ENCODE measurements around the gene MYO15A. TPM values are rescaled to one million over a fixed set of nuclear protein-coding genes. Genes with fewer than 3 reads are reported as not detected.
A peak's percentile ranks its signal among the peaks of the same experiment; 100 is the strongest.

Gene MYO15A
- total RNA-seq, 1 experiment from 2014 or later, result not detected

DNA sequence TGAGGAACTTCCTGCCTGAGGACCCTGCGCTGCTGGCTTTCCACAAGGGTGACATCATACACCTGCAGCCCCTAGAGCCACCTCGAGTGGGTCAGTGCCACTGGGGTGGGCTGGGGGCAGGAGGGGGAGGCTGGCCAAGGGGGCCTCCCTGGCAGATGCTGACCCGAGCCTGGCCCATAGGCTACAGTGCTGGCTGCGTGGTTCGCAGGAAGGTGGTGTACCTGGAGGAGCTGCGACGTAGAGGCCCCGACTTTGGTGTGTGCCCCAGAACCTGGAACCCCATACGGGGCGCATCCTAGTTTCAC lies 48.4 kb downstream of the MYO15A start:
- no peak for DNase-seq (ENCODE audit: low read depth)

DNA sequence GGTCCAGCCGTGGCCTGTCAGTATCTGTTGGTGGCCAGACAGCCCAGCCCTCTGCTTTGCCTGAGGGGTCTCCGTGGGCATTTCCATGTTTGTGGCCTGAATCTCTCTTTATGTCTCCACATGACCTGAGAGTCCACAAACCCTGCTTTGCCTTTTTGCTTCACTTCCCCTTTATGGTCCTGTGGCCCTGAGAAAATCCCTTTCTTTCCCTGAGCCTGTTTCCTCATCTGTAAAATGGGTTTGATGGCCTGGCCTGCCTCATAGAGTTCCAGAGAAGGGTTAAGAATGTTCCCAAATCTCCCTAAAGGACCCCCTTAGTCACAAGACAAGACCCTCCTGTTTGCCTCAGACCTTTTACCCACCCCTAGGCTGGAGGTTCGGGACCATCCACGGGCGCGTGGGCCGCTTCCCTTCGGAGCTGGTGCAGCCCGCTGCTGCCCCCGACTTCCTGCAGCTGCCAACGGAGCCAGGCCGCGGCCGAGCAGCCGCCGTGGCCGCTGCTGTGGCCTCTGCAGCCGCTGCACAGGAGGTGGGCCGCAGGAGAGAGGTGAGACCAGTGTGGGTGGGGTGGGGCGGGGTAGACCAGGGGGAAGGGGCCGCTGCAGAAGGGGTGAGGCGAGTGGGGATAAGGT lies 48.9 kb downstream of the MYO15A start:
- DNase-seq (ENCODE audit: low read depth), result no peak

DNA sequence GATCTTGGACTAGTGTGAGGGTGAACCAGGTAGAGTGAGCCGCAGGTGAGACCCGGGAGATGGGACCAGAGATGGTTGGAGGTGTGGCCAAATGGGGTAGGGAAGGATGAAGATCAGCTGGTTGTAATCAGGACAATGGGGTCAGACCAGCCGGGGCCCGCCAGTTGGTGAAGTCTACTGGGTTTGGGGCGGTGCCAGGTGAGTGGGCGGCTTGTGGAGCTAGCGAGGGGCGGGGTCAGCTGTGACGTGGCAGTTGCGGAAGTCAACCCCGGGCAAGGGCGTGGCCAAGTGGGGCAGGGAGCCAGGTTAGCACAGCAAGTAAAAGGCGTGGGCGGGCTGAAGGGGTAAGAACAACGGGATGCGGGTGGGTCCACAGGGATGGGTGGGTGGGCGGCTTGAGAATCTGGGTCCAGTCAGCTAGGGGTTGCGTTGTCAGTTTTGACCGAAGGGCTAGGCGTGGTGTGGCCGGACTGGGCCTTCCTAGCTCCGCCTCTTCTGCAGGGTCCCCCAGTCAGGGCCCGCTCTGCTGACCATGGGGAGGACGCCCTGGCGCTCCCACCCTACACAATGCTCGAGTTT lies 49.6 kb downstream of the MYO15A start:
- DNase-seq (ENCODE audit: low read depth), result peak; percentile 42

DNA sequence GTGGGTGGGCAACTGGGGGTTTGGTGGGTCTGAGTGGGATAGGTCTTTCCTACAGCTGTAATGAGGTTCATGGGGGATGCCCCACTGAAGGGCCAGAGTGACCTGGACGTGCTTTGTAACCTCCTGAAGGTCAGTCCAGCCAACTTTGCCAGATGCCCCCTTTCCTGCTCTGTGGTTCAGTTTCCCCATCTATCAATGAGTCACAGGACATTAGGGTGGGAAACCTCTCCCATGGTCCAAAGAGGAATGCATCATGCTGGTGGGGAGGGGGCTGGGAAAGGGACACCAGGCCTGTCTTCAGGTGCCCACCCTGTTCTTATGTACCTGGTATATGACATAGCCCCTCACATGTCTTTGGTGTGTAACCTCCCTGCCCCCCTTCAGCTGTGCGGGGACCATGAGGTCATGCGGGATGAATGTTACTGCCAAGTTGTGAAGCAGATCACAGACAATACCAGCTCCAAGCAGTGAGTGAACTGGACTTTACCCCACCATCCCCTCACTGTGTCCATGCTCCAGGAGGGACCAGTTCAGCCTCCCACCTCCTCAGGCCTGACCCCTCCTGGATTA lies 51.1 kb downstream of the MYO15A start:
- DNase-seq (ENCODE audit: low read depth), result peak; percentile 42

DNA sequence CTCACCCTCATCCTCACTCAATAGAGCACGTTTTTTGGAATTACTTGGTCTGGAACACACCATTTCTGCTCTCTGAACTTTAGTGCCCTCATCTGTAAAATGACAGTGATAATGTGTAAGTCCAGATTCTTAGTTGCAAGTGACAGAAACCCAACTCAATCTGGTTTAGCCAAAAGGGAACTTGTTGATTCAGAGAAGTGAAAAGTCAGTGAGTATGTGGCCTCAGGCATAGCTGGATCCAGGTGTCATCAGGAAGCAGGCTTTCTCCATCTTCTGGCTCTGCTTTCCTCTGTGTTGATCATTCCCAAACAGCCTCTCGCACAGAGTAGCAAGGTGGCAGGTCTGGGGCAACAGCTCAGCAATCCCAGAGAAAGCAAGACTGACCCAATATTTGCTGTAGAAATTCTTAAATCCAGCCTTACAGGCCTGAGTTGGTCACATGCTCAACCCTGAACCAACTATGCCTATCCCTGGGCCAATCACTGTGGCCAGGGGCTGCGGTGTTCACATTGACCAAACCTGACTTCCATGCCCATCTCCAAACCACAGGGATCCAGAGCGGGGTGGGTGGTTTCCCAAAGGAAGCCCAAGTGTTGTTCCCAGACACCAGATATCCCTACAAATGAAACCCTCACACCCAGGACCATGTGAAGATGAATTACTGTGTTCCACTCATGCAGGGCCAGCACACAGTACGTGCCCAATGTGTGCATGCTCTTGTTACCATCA lies 51.7 kb downstream of the MYO15A start:
- DNase-seq (ENCODE audit: low read depth), result no peak

DNA sequence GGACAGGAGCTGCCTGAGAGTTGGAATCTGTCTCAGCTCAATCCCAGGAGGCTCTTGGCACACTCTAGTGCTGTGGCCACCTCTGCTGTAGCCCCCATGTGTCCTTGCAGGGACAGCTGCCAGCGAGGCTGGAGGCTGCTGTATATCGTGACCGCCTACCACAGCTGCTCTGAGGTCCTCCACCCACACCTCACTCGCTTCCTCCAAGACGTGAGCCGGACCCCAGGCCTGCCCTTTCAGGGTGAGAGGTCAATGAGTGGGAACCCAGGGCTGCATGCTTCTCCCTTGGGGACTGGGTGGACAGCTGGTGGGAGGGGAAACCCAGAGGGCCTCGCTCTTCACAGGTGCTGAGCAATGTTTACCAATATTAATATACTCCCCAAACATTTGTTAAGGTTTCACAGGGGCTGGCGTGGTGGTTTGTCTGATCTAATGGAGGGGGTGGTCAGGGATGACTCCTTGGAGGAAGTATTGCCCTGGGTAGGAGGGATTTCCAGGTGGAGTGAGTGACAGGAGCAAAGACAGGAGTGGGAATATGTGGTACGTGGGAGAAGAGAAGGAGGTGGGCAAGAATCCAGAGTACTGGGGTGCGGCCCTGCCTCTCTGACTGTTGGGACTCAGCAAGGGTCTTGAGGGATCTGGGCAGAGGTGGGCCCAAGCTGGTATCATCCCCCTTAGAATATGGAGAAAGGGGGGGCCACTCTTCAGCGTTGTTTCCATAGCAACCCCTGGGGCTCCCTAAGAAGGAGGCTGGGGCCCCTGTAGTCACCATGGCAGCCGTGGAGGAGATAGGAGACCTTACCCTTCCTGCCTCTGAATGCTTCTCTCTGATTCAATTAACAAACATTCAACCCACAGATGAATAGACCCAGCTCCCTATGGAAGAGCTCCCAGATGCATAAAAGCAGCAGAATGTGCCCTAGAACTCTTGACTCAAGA lies 52.9 kb downstream of the MYO15A start:
- DNase-seq (ENCODE audit: low read depth), result peak; percentile 58

DNA sequence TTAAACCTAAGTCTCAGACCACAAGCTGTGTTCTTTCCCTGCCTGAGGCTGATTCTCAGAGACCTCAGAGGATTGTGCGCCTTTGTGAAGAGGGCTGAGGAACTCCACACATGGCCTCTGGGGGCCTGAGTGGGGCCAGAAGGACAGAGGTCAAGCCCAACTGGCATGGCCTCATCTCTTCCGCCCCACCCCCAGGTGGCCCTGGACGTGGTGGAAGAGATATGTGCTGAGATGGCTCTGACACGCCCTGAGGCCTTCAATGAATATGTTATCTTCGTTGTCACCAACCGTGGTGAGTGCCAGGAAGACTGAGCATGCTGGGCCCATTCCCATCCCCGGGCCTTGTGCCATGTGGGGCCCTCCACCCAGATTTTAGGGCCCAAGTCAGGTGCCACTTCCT lies 55.0 kb downstream of the MYO15A start:
- no peak for DNase-seq (ENCODE audit: low read depth)

DNA sequence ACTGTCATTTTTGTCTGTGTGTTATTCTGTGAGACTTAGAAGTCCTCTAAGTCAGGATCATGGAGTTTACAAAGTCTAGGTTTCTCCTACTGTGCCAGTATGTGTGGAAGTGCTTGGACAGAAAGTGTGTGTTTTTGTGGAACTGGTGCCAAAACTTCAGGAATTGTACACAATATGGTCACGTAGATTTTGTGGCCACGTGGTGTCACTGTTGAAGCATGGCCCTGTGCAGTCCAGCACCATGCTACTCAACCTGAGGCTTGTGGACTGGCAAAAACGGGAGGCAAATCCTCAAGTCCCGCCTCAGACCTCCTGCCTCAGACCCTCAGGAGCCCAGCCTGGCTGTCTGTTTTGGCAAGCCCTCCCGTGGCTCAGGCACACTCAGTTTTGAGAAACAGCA lies 58.3 kb downstream of the MYO15A start:
- DNase-seq (ENCODE audit: low read depth), result no peak

DNA sequence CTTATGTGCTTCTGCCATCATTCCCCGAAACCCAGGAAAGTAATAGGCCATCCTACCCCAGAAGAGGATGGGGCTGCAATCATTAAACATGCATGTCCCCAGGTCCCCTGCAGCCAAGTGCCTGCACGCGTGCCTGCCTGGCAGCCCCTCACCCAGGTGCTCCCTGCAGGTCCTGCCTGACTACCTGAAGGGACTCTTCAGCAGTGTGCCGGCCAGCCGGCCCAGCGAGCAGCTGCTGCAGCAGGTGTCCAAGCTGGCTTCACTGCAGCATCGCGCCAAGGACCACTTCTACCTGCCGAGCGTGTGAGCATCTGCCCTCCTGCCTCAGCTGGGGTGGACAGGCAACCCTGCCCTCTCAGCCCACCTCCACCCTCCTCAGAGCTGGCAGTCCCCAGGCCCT lies 58.9 kb downstream of the MYO15A start:
- no peak for DNase-seq (ENCODE audit: low read depth)

DNA sequence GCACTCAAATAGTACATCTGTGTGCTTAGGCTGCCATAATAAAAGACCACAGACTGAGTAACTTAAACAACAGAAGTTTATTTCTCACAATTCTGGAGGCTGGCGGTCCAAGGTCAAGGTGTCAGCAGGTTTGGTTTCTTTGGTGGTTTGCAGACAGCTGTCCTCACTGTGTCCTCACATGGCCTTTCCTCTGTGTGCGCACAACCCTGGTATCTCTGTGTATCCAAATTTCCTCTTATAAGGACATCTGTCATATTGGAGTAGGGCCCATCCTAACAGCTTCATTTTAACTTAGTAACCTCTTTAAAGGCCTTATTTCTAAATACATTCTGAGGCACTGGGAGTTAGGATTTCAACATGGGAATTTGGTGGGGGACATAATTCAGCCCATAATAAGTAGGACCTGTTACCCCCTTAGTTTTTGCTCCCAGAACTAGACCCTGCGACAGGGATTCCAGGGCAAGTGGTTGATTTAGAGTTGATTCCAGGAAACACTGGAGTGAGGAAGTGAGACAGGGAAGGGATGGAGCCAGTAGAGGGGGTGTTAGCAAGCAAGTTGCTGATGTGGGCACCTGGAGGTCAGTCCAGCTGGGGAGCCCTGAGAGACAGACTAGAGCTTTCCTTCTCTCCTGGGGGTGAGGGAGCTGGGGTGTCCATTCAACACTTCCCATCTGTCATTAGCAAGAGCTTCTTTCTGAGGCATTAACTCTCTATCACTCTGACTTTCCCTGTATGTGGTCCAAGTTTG lies 64.1 kb downstream of the MYO15A start:
- peak; percentile 61 for DNase-seq (ENCODE audit: low read depth)

DNA sequence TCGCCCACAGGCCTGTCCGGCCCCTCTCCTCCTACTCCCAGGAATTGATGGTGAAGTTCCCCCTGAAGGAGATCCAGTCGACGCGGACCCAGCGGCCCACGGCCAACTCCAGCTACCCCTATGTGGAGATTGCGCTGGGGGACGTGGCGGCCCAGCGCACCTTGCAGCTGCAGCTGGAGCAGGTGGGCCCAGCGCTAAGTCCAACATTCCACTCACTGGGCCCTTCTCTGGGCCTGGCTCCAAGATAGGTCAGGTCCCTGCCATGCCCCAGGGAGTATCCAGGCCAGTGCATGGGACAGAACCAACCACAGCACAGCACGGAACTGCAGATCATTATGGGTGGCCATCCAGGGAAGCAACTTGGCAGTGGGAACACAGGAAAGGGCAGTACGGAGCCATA lies 65.2 kb downstream of the MYO15A start:
- DNase-seq (ENCODE audit: low read depth), result no peak

DNA sequence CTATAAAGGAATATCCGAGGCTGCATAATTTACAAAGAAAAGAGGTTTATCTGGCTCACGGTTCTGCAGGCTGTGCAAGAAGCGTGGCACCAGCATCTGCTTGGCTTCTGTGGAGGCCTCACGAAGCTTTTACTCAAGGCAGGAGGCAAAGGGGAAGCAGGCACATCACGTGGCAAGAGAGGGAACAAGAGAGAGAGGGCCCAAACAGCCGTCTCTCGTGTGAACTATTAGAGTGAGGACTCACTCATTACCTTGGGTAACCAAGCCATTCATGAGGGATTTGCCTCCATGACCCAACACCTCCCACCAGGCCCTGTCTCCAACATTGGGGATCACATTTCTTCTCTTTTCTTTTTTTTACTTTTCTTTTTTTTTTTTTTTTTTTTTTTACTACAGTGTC lies 67.6 kb downstream of the MYO15A start:
- no peak for DNase-seq (ENCODE audit: low read depth)

DNA sequence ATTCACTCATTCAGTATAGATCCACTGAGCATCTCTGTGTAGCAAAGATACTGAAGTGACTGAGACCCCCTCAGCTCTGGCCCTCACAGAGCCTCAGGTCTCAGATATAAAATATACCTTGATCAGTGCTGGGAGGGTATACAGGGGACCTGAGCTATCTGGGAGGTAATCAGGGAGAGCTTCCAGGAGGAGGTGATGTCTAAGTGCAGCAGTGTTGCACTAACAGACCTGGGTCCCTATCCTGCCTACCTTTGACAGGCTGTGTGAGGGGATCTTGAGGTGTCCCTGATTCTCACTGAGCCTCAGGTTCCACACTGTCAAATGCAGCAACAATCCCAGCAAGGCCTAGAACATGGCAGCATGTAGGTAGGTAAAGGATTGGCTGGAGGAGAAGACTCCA lies 68.6 kb downstream of the MYO15A start:
- DNase-seq (ENCODE audit: low read depth), result no peak

DNA sequence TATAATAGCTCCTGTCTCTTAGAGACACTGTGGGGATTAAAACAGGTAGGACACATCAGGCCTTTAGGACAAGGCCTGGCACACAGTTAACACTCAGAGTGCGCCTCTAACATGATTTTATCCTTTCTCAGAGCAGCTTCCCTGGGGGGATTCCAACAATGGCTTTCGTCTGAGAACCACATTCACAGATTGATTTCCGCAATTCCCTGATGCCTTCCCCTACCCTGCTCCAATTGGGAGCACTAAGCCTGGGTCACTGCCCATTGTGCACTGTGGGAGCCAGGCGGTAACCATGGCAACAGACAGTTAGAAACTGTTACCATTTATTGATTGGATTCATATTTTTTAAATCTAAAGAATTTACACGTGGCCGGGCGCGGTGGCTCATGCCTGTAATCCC lies 69.2 kb downstream of the MYO15A start:
- DNase-seq (ENCODE audit: low read depth), result no peak

DNA sequence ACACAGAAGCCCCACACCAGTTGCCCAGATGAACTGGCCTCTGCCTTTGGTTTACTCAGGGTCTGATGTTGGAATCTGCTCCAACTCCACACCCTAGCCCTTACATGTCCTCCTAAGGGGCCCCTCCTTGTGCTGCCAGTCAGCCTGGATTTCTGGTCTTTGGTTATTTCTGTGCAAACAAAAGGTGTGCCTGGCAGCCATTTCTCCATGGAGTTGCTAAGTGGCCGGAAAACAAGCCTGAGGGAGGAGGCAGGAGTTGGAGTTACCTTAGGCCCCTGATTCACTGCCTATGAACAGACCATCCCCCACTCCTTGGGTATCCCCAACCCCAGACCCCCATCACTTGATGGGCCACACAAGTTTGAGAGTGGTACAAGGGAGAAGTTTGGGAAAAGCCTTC lies 70.6 kb downstream of the MYO15A start:
- DNase-seq (ENCODE audit: low read depth), result no peak

DNA sequence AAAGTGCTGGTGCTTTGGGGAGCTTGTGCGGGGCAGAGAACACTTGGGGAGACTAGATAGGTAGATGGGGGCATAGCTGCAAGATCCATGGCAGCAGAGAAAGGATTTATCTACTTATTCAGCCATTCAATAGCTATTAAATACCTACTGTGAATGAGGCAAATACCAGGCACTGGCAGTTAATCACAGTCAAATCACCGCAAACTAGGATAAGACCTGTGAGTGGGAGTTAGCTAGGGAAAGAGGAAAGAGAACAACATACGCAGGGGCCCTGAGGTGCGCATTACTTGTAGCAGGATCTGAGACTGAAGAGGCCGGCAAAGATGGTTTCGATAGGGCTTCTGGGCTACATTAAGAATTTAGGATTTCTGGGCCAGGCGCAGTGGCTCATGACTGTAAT lies 71.2 kb downstream of the MYO15A start:
- DNase-seq (ENCODE audit: low read depth), result no peak

DNA sequence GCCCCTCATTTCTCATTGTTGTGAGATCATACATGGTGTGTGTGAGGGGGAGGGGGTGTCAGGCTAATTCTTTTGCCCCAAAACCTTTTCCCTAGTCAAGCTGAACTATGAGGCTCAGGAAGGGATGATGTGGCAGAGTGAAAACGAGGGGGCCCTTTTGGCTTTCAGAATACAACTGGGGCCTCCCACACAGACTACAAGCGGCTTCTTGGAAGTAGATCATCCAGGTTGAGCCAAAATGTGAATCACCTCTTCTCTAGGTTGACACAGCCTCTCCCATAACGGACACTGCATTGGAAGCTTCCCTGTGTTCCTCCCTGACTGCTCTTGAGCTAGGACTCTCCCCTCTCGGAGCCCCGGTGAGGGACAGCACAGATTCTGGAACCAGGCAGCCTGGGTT lies 72.8 kb downstream of the MYO15A start:
- DNase-seq (ENCODE audit: low read depth), result no peak

DNA sequence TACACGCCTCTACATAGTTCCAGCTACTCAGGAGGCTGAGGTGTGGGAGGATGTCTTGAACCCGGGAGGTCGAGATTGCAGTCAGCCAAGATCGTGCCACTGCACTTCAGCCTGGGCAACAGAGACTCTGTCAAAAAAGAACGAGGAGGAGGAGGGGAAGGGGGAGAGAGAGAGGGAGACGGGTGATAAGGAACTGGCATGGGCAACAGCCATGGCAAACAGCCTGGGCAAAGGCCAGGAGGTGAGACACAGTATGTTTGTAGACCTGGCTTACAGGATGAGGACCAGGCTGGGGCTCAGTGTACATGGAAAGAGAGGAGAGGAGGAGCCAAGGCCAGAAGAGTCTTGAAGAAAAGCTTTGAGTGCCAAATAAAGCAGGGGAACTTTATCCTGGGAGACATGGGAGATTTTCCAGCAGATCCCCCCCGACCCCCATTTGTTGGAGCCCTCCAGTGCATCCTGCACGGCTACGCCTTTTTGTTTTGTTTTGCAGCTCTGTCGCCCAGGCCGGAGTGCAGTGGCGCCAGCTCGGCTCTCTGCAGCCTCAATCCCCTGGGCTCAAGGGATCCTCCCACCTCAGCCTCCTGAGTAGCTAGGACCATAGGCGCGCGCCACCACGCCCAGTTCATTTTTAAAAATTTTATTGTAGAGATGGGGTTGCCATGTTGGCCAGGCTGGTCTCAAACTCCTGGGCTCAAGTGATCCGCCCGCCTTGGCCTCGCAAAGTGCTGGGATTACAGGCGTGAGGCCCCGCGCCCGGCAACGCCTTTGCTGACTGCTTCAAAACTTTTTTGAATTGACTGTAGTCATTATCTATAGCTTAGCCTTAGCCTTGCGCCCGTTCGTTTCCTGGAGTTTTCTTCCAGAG lies 73.8 kb downstream of the MYO15A start:
- peak; percentile 5 for DNase-seq (ENCODE audit: low read depth)

DNA sequence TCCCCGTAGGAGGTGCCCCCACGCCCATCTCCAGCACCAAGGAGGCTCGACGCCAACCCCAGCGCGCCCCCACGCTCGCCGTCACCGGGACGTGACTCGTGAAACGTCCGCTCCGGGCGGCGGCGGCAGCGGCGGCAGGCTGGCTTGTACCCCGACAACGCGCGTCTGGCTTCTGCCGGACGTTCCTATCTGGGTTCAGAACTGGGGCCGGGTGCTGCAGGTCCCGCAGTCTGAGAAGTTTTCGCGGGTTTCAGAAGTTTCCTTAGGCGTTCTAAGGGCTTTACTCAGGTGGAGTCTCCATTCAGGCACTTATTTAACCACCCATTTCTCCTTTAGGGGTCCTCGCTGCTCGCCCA lies 74.4 kb downstream of the MYO15A start:
- peak; percentile 82 for DNase-seq (ENCODE audit: low read depth)
